Activated naive CD4-positive, alpha-beta T cell treated with anti-CD3 and anti-CD28 coated beads for 36 hours (primary cell): ENCODE results near the gene YBX3. TPM values are rescaled to one million over a fixed set of nuclear protein-coding genes. Genes with fewer than 3 reads are reported as not detected.
A peak's percentile ranks its signal among the peaks of the same experiment; 100 is the strongest.
"Not testable (repeated sequence)": the region's sequence is repeated elsewhere in the genome, so short reads cannot be mapped to it uniquely, and the experiment has no call there.

Source experiments
- CTCF ChIA-PET: fragments of 350-600 bp; sonication (Branson Sonifier 250); formaldehyde crosslinking; loops from one replicate; lab custom pipeline; 2021; ENCODE audit warnings: antibody characterized with exemption; lab: Charles Lee
- DNase-seq: peaks from one replicate; pipeline ENCODE4 v3.0.0-alpha.2; 2020
- H3K27ac Mint-ChIP-seq: one replicate; pipeline ENCODE4 v1.8.0; 2021; ENCODE audit warnings: mild to moderate bottlenecking, mixed read lengths
- H3K27me3 Mint-ChIP-seq: one replicate; pipeline ENCODE4 v1.8.0; 2021; ENCODE audit warnings: low read depth, mixed read lengths
- H3K36me3 Mint-ChIP-seq: one replicate; pipeline ENCODE4 v1.8.0; 2021; ENCODE audit warnings: low read depth, mixed read lengths
- H3K4me1 Mint-ChIP-seq: one replicate; pipeline ENCODE4 v1.8.0; 2021; ENCODE audit warnings: low read depth, mixed read lengths
- H3K4me3 Mint-ChIP-seq: one replicate; pipeline ENCODE4 v1.8.0; 2021; ENCODE audit warnings: mild to moderate bottlenecking, moderate library complexity, mixed read lengths
- H3K9me3 Mint-ChIP-seq: one replicate; pipeline ENCODE4 v1.8.0; 2021; ENCODE audit warnings: mixed read lengths
- intact Hi-C: fragments of 100-400 bp; cut with micrococcal nuclease; formaldehyde crosslinking; loops from one replicate; pipeline ENCODE4 v1.15.1; 2023
- total RNA-seq, 2 experiments: library from RNA; stranded (reverse); gene quantifications; one replicate each; pipeline ENCODE4 v1.2.3, GENCODE V29; 2021

YBX3 gene
- 100 to 1,000 TPM; 192 to 219 TPM for total RNA-seq

DNA sequence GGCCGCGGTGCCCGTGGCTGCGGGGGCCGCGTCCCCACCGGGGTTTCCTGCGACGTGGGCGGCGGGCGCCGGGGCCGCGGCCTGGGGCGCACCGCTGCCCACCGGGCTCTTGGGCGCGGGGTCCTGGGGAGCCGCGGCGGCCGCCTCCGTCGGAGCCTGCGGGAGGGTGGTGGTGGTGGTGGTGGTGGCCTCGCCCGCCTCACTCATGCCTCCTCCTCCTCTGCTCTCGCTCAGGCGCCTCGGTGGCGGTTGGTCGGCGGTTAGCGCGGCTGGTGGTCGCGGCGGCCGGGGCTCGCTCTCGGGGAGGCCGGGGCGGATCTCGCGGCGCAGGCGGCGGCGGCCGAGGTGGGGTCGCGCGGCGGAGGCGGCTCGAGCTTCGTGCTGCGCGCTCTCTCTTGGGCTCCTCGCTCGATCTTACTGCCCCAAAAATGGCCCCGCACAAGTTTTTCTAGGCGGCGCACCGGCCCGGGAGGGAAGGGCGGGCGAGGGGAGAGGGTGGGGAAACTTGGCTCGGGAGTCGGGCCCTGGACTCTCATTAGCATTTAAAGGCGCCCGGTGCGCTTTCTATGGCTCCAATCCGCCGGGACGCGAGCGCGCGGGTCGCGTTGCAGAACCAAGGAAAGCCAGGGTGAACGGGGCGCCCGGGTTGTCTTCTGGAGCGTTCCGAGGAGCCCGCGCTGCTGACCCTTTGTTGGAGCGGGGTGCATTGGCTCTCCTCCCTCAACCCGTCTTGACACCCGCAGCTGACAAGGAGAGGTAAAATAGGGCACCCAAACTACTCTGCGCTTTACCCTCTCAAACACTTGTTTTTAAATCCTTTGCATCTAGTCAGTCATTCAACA, at the start of gene YBX3:
YBX3 (minus strand) TSS at position 419 of the 842 bp plus-strand sequence; CDS start at position 207, 212 bp downstream.
- DNase-seq = peak; percentile 53
- CTCF ChIA-PET = interaction anchor here (2.1 kb wide), 1 partner anchor 27 kb away, joined by 11 read pairs; no protein-coding TSS in a partner anchor
- H3K36me3 Mint-ChIP-seq = peaks cover 12% of the 10 kb centered on the region
- intact Hi-C loops = loop anchor here (1.0 to 10.0 kb wide), 9 partner anchors 22 to 1974 kb away; partner anchors contain the start of genes GABARAPL1, GPR19, MAGOHB and SMIM10L1
- H3K27me3 Mint-ChIP-seq = peaks cover 37% of the 10 kb centered on the region
- no peaks in the 10 kb centered on the region for H3K9me3 Mint-ChIP-seq
- peak within 1 kb of the TSS; percentile 94 for H3K27ac Mint-ChIP-seq
- H3K4me3 Mint-ChIP-seq = peak within 1 kb of the TSS; percentile 95
- H3K4me1 Mint-ChIP-seq = peaks cover 21% of the 10 kb centered on the region

DNA sequence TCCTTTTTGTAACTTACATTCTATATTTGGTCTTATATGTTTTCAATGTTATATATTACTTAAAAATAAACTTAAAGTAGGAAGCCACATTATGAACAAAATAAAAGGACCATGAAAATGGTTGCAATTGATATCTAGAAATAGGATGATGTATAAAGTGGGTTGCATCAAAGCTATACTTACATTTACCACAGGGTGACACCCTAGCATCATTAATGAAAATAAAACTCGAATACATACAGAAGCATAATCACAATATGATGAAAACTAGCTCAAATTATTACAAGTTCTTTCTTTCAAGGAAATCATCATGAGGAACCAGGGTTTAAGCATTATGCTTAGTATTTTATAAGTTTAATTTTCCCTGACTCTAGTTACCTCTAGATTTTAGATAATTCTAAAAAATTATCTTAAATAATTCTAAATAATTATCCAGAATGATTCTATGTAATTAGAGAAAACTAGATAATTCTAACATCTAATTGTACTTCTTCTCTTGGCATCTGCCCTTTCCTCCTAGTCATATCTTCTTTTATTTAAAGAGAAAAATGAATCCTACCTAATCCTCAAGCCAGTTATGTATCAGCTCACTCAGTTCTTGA, 48.1 kb upstream of the YBX3 start:
- H3K9me3 Mint-ChIP-seq = no peaks in the 10 kb centered on the region
- DNase-seq = no peak
- H3K4me3 Mint-ChIP-seq = no peak overlapping the region
- H3K4me1 Mint-ChIP-seq = no peaks in the 10 kb centered on the region
- no peak overlapping the region for H3K27ac Mint-ChIP-seq
- no peaks in the 10 kb centered on the region for H3K36me3 Mint-ChIP-seq
- intact Hi-C loops = loop anchor here (1.0 kb wide), 2 partner anchors 428 to 715 kb away; no protein-coding TSS in a partner anchor
- H3K27me3 Mint-ChIP-seq = peaks cover 34% of the 10 kb centered on the region
- CTCF ChIA-PET = interaction anchor here (0.5 to 8.6 kb wide), 6 partner anchors 33 to 715 kb away, joined by 3 to 64 read pairs (median 4); partner anchors contain the start of gene SMIM10L1

DNA sequence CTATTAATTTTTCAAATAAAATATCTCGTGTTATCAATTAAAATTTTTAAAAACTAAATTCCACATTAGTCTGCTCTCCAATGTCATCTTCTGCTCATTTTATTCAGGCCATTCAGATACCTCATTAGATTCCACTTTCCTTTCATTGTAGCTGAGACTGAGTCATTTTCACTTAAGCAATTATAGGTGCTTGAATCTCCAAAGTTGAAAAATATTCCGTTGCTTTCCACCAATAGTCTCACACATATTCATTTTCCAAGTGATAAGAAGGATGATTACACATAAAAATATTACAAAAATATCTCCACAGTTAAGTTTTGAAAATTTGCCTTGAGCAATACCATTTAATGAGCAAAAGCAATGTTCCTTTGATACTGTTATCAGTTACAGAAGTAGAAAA, 36.5 kb upstream of the YBX3 start:
- CTCF ChIA-PET = interaction anchor here (0.6 to 3.0 kb wide), 3 partner anchors 10 to 734 kb away, joined by 4 to 10 read pairs (median 7); no protein-coding TSS in a partner anchor
- Mint-ChIP-seq H3K27ac (no peak overlapping the region), H3K4me1 (no peaks in the 10 kb centered on the region), H3K4me3 (no peak overlapping the region), H3K36me3 (peaks cover 3% of the 10 kb centered on the region), H3K9me3 (peaks cover 14% of the 10 kb centered on the region), H3K27me3 (peaks cover 44% of the 10 kb centered on the region)
- no peak for DNase-seq
- intact Hi-C loops = loop anchor here (10.0 kb wide), 1 partner anchor 415 kb away; the partner anchor contains the start of gene SMIM10L1

DNA sequence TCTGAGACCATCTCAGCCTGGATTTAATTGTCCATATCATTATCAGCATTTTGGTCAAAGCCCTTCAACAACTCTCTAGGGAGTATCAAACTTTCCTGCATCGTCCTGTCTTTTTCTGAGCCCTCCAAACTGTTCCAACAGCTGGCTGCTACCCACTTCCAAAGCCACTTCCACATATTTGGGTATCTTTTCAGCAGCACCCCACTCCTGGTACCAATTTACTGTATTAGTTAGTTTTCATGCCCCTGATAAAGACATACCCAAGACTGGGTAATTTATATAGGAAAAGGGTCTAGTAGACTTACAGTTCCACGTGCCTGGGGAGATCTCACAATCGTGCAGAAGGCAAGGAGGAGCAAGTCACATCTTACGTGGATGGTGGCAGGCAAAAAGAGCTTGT, 33.1 kb upstream of the YBX3 start:
- Mint-ChIP-seq H3K4me3 (no peak overlapping the region), H3K9me3 (peaks cover 14% of the 10 kb centered on the region), H3K27me3 (peaks cover 41% of the 10 kb centered on the region), H3K27ac (no peak overlapping the region), H3K36me3 (peaks cover 3% of the 10 kb centered on the region), H3K4me1 (no peaks in the 10 kb centered on the region)
- CTCF ChIA-PET = no interaction called here
- intact Hi-C loops = loop anchor here (10.0 kb wide), 1 partner anchor 419 kb away; the partner anchor contains the start of gene SMIM10L1
- DNase-seq = no peak

DNA sequence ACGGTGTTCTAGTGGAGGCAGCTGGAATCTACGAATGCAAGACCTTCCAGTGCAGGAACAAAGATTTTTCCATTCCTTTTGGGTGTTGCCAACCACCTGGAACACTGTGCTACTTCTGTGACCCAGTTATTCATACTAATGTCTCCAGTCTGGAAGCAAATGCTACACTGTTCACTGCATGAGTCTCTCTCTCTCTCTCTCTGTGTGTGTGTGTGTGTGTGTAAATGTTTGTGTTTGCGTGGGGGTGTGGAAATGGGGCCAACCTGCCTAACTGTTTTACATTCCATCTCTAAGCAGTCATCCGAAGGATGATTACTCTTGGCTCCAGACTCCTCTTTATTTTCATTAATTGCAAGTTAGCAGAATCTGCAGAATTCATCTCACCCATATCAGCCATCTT, 29.9 kb upstream of the YBX3 start:
- H3K36me3 Mint-ChIP-seq = peaks cover 3% of the 10 kb centered on the region
- DNase-seq = no peak
- intact Hi-C loops = loop anchor here (5.0 to 10.0 kb wide), 2 partner anchors 422 to 601 kb away; partner anchors contain the start of gene SMIM10L1
- no peak overlapping the region for H3K27ac Mint-ChIP-seq
- peaks cover 10% of the 10 kb centered on the region for H3K4me1 Mint-ChIP-seq
- H3K4me3 Mint-ChIP-seq = no peak overlapping the region
- peaks cover 14% of the 10 kb centered on the region for H3K9me3 Mint-ChIP-seq
- H3K27me3 Mint-ChIP-seq = peaks cover 28% of the 10 kb centered on the region
- CTCF ChIA-PET = no interaction called here

DNA sequence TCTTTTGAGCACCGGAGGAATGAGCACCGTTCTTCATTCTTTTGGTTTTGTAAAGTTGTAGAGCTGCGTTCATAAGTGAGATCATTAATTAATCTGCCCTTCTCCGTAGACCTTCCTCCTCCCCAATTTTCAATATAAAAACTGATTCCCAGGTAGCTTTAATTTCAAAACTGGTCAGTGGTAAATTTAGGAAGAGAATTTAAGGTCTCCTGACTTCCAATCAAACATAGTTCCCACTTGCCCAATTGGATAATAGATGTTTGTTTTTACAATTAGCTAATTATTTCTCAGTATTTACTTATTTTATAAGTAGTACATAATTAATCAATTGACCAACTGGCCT, 27.2 kb upstream of the YBX3 start:
- H3K9me3 Mint-ChIP-seq = no peaks in the 10 kb centered on the region
- H3K4me3 Mint-ChIP-seq = no peak overlapping the region
- H3K36me3 Mint-ChIP-seq = no peaks in the 10 kb centered on the region
- DNase-seq = no peak
- CTCF ChIA-PET = interaction anchor here (0.6 to 2.3 kb wide), 21 partner anchors 9 to 782 kb away, joined by 3 to 12 read pairs (median 5); partner anchors contain the start of genes MAGOHB and YBX3
- intact Hi-C loops = loop anchor here (1.0 to 10.0 kb wide), 11 partner anchors 28 to 598 kb away; partner anchors contain the start of genes GABARAPL1, MAGOHB, SMIM10L1 and STYK1
- H3K27me3 Mint-ChIP-seq = peaks cover 32% of the 10 kb centered on the region
- peaks cover 10% of the 10 kb centered on the region for H3K4me1 Mint-ChIP-seq
- no peak overlapping the region for H3K27ac Mint-ChIP-seq

DNA sequence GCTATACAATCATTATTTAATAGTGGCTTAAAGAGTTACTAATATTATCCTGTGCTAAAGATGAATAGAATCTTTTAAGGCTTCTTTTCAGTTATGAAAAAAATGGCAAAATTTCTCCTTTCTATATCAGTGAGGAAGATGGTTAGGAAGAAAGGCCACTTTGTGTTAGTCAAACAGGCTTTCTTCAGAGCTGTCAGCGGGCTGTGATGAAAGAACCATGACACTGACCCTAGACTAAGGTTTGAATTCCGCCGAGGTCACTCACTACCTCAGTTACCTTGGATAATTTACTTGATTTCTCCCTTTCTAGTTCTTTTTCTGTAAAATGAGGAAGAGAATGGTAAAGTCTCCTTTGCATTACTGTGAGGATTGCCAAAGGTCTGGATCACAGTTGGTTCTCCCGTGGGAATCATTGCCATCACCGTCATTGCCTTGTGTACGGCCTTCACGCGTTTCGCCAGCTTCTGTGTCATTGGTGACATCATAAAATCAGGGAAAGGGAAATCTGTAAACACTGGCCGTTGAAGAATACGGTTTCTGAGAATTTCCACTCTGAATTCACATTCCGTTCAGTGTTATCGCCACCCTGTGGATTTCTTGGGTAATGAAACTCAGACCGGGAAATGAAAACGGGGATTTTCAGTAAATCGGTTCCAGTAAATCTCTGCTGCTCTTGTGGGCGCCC, 26.7 kb upstream of the YBX3 start:
- peak; percentile 85 for DNase-seq
- H3K9me3 Mint-ChIP-seq = no peaks in the 10 kb centered on the region
- CTCF ChIA-PET = interaction anchor here (0.6 to 2.3 kb wide), 22 partner anchors 9 to 738 kb away, joined by 3 to 12 read pairs (median 4); partner anchors contain the start of genes MAGOHB and YBX3
- intact Hi-C loops = loop anchor here (1.0 to 10.0 kb wide), 11 partner anchors 28 to 598 kb away; partner anchors contain the start of genes GABARAPL1, MAGOHB, SMIM10L1 and STYK1
- H3K4me1 Mint-ChIP-seq = peaks cover 10% of the 10 kb centered on the region
- H3K27me3 Mint-ChIP-seq = peaks cover 37% of the 10 kb centered on the region
- no peaks in the 10 kb centered on the region for H3K36me3 Mint-ChIP-seq
- no peak overlapping the region for H3K27ac Mint-ChIP-seq
- H3K4me3 Mint-ChIP-seq = peak overlapping the region; percentile 54

DNA sequence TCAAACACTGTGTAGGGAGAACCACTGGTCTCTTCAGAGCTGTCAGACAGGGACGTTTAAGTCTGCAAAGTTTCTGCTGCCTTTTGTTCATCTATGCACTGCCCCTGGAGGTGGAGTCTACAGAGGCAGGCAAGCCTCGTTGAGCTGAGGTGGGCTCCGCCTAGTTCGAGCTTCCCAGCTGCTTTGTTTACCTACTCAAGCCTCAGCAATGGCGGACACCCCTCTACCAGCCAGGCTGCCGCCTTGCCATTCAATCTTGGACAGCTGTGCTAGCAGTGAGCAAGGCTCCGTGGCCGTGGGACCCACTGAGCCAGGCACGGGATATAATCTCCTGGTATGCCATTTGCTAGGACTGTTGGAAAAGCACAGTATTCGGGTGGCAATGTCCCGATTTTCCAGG, 24.6 kb upstream of the YBX3 start:
- no peak overlapping the region for H3K4me3 Mint-ChIP-seq
- DNase-seq = no peak
- no peak overlapping the region for H3K27ac Mint-ChIP-seq
- no peaks in the 10 kb centered on the region for H3K36me3 Mint-ChIP-seq
- H3K27me3 Mint-ChIP-seq = peaks cover 35% of the 10 kb centered on the region
- no peaks in the 10 kb centered on the region for H3K9me3 Mint-ChIP-seq
- CTCF ChIA-PET = interaction anchor here (0.7 to 1.1 kb wide), 3 partner anchors 497 to 738 kb away, joined by 3 to 4 read pairs (median 3); no protein-coding TSS in a partner anchor
- H3K4me1 Mint-ChIP-seq = peaks cover 10% of the 10 kb centered on the region
- intact Hi-C loops = no loop called here

- H3K4me1 Mint-ChIP-seq, H3K9me3 Mint-ChIP-seq, CTCF ChIA-PET, H3K4me3 Mint-ChIP-seq, intact Hi-C loops, H3K27ac Mint-ChIP-seq, DNase-seq, H3K36me3 Mint-ChIP-seq: not testable (repeated sequence)
- H3K27me3 Mint-ChIP-seq = peaks cover 34% of the 10 kb centered on the region
Measured at GRCh38 chr12:10743420-10743819, 20.3 kb upstream of the YBX3 start.

GRCh38 chr12:10741845-10742244, 18.7 kb upstream of the YBX3 start:
- intact Hi-C loops = no loop called here
- H3K36me3 Mint-ChIP-seq = no peaks in the 10 kb centered on the region
- DNase-seq = no peak
- H3K27ac Mint-ChIP-seq = no peak overlapping the region
- CTCF ChIA-PET = no interaction called here
- H3K9me3 Mint-ChIP-seq = no peaks in the 10 kb centered on the region
- H3K27me3 Mint-ChIP-seq = peaks cover 25% of the 10 kb centered on the region
- no peak overlapping the region for H3K4me3 Mint-ChIP-seq
- peaks cover 2% of the 10 kb centered on the region for H3K4me1 Mint-ChIP-seq

DNA sequence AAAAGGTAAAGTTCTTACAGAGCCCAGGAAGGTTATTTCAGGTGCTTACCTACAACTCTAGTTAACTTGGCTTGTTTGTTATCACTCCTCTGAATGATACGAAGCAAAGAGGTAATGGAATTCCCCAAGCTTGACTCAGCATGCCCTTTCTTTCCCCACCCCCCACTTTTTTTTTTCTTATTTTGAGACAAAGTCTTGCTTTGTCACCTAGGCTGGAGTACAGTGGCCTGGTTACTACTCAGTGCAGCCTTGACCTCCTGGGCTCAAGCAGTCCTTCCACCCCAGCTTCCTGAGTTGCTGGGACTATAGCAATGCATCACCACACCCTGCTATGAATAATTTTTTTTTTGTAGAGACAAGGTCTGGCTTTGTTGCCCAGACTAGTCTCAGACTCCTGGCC, 17.1 kb upstream of the YBX3 start:
- no peaks in the 10 kb centered on the region for H3K36me3 Mint-ChIP-seq
- intact Hi-C loops = no loop called here
- no peaks in the 10 kb centered on the region for H3K9me3 Mint-ChIP-seq
- peaks cover 6% of the 10 kb centered on the region for H3K4me1 Mint-ChIP-seq
- no peak for DNase-seq
- H3K27me3 Mint-ChIP-seq = peaks cover 13% of the 10 kb centered on the region
- CTCF ChIA-PET = interaction anchor here (0.6 to 0.7 kb wide), 3 partner anchors 16 to 460 kb away, joined by 3 read pairs; no protein-coding TSS in a partner anchor
- no peak overlapping the region for H3K27ac Mint-ChIP-seq
- H3K4me3 Mint-ChIP-seq = no peak overlapping the region
